GM20431 (cell line): ENCODE measurements around the gene RNF180.
"Not testable (repeated sequence)": the region's sequence is repeated elsewhere in the genome, so short reads cannot be mapped to it uniquely, and the experiment has no call there.

ENCODE experiments used
- in situ Hi-C: fragments of 300-500 bp; cut with MseI, MboI; formaldehyde crosslinking; loops from one replicate; pipeline ENCODE4 v1.15.0; 2020; ENCODE audit warnings: low sequenced_read_pairs; ENCODE audit not compliant: unreplicated experiment

The RNF180 gene

GRCh38 chr5:64341340-64341739, 175.7 kb downstream of the RNF180 start:
- in situ Hi-C loops: no loop called here

- in situ Hi-C loops: no loop called here
These were observed 178.9 kb downstream of the RNF180 start for GRCh38 chr5:64344501-64344900.

- in situ Hi-C loops: no loop called here
These were observed 181.7 kb downstream of the RNF180 start for GRCh38 chr5:64347309-64347708.

- in situ Hi-C loops: no loop called here
These were observed 198.8 kb downstream of the RNF180 start for GRCh38 chr5:64364426-64364825.

GRCh38 chr5:64384765-64385164, 219.1 kb downstream of the RNF180 start:
- in situ Hi-C loops: no loop called here

GRCh38 chr5:64397552-64397951, 231.9 kb downstream of the RNF180 start:
- in situ Hi-C loops: no loop called here

GRCh38 chr5:64398735-64399134, 233.1 kb downstream of the RNF180 start:
- in situ Hi-C loops: not testable (repeated sequence)

GRCh38 chr5:64407103-64407825, 241.6 kb downstream of the RNF180 start:
- in situ Hi-C loops: not testable (repeated sequence)

GRCh38 chr5:64417390-64417789, 251.7 kb downstream of the RNF180 start:
- in situ Hi-C loops: no loop called here

- in situ Hi-C loops: no loop called here
These were observed 252.4 kb downstream of the RNF180 start for GRCh38 chr5:64418013-64418412.
